HG03457 (cell line): ENCODE measurements around the gene INTS1.

Experiments used
- ATAC-seq: cut with Tn5 transposase; IDR thresholded peaks from one replicate; pipeline ENCODE4 v1.9.1; 2021; ENCODE audit warnings: moderate number of reproducible peaks; ENCODE audit not compliant: unreplicated experiment

The INTS1 gene

GRCh38 chr7:1492221-1492620 lies 12.0 kb downstream of the INTS1 start:
- ATAC-seq = no peak

DNA sequence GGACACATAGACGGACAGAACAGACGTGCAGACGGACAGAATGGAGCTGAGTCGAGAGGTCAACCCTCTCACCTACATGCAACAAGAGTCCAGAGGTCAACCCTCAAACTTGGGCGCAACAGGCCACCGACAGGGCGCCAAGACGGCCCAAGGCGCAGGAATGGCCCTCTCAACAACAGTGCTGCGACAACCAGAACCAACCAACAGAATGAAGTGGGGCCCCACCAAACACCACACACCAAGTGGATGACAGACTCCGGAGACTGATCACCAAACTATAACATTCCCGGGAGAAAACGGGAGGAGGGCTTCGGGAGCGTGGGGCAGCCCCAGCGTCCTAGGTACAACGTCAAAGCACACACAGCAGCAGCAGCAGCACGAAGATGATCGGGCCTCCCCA lies 13.4 kb downstream of the INTS1 start:
- no peak for ATAC-seq

GRCh38 chr7:1489336-1489735 lies 14.9 kb downstream of the INTS1 start:
- no peak for ATAC-seq

- no peak for ATAC-seq
Observed at GRCh38 chr7:1488016-1488415, 16.2 kb downstream of the INTS1 start.

DNA sequence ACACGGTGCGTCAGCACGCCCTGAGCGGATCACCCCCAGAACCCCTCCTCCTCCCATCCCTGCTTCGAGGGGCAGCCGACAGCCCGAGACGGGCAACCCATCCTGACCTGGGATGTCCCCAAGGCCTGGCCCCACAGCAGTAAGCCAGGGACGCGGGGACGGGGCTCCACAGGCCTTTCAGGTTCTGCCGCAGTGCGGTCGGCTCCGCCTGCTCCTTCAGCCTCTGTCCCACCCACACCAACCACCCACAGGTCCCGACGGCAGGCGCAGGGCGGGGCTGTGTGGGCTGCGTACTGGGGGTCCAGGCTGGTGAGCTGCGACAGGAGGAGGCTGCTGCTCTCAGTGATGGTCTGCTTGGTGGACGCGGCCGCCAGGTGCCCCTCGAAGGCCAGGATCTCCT lies 16.7 kb downstream of the INTS1 start:
- no peak for ATAC-seq

DNA sequence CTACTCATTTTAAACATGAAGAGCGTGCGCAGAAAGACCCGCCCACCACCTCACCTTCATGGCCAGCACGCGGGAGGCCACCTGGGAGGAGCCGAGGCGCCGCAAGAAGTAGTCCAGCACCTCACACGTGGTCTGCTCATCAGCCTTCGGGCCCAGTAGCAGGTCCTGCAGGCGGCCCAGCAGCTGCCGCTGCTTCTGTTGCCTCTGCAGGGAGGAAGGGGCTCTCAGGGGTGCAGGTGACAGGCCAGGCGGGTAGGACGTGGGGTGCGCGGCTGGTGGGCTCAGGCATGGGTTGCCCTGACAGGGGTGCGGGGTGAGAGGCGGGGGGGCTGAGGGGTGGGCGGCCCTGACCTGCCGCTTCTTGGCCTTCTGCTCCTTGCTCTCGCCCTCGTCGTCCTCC lies 17.6 kb downstream of the INTS1 start:
- ATAC-seq = no peak

DNA sequence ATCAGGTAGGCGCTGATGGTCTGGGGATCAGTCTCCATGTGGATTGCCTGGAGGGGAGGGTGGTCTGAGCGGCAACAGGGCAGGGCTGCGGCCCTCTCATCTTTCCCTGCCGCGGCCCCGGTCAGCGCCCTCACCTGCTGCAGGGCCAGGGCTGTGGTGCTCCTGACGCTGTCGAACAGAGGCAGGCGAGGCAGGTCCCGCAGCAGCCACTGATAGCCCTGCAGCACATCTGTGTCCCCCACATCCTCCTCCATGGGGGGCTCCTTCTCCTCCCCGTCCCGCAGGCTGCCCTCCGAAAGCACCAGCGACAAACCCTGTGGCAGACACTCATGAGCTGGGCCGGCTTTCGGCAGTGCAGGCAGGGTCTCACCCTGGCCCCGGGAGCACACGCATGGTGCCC lies 19.0 kb downstream of the INTS1 start:
- ATAC-seq = no peak

GRCh38 chr7:1484569-1484968 lies 19.6 kb downstream of the INTS1 start:
- no peak for ATAC-seq

- no peak for ATAC-seq
Observed at GRCh38 chr7:1483536-1484505, 20.4 kb downstream of the INTS1 start.

DNA sequence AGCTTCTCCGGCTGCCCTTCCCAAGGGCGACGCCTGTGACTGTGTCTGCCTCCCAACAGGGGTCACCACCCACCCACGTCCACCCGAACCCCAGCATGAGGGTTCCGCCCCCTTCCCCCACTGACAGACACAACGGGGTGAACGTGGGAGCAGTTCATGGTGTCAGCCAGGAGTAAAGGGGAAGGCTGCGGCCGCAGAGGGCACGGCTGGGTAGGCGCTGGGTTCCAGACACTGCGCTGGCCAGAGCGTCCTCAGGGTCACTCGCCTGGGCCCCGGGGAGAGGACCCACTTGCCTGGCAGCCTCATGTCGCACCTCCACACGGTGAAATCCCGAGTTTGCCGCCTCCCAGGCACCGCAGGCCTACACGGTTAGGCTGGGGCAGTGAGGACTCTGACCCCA lies 21.1 kb downstream of the INTS1 start:
- no peak for ATAC-seq

- no peak for ATAC-seq
Observed at GRCh38 chr7:1481300-1481699, 22.9 kb downstream of the INTS1 start.

- ATAC-seq = no peak
Observed at GRCh38 chr7:1480670-1481069, 23.5 kb downstream of the INTS1 start.

DNA sequence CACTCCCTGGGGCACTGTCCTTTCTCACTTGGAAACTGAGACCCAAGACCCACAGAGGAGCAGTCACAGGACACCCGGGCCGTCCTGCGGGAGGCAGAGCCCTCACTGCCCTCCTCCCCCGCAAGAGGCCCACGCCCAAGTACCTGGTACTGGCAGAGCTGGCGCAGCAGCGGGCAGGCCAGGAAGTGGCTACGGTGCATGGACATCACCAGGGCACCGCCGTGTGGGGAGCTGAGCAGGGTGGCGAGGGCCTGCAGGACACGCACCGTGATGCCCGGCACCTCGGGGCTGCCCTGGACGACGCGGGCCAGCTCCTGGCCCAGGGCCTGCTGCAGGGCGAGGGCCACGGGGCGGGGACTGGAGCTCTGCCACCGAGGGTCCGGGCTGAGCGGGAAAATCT lies 24.9 kb downstream of the INTS1 start:
- ATAC-seq = no peak

- ATAC-seq = no peak
Observed at GRCh38 chr7:1478480-1478879, 25.7 kb downstream of the INTS1 start.

- no peak for ATAC-seq
Observed at GRCh38 chr7:1476859-1477258, 27.3 kb downstream of the INTS1 start.

DNA sequence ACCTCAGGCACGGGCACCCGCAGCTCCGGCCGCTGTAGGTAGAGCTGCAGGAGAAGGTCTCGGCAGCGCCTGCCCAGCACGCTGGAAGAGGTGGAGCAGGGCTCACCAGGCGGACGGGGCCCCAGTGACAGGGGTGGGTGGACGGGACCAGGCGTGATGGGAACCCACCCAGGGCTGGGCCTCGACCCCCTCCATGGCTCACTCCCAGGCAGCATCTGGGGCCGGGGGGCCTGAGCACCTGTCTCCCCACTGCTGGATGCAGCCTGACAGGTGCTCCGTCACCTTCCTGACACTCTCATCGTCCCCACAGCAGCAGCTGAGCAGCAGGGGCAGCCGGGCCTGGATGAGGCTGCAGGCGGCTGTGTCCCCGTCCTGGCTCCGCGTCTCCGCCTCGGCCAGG lies 28.2 kb downstream of the INTS1 start:
- no peak for ATAC-seq

- no peak for ATAC-seq
Observed at GRCh38 chr7:1475393-1475792, 28.8 kb downstream of the INTS1 start.

- ATAC-seq = no peak
Observed at GRCh38 chr7:1474736-1475135, 29.5 kb downstream of the INTS1 start.

- no peak for ATAC-seq
Observed at GRCh38 chr7:1473864-1474512, 30.2 kb downstream of the INTS1 start.

GRCh38 chr7:1470901-1471300 lies 33.3 kb downstream of the INTS1 start:
- no peak for ATAC-seq

GRCh38 chr7:1468643-1469298 lies 35.4 kb downstream of the INTS1 start:
- no peak for ATAC-seq

- no peak for ATAC-seq
Observed at GRCh38 chr7:1468203-1468602, 36.0 kb downstream of the INTS1 start.
